ENCODE measurements around the gene TRIM63. TPM values are rescaled to one million over a fixed set of nuclear protein-coding genes. Genes with fewer than 3 reads are reported as not detected.
A peak's percentile ranks its signal among the peaks of the same experiment; 100 is the strongest.

Gene TRIM63
- total and polyA plus RNA-seq, 9 of the 15 experiments (the other 6 are each of a cell fraction or from before 2014, with no cell fraction given), result 0.08 to 0.57 (median 0.36) TPM

DNA sequence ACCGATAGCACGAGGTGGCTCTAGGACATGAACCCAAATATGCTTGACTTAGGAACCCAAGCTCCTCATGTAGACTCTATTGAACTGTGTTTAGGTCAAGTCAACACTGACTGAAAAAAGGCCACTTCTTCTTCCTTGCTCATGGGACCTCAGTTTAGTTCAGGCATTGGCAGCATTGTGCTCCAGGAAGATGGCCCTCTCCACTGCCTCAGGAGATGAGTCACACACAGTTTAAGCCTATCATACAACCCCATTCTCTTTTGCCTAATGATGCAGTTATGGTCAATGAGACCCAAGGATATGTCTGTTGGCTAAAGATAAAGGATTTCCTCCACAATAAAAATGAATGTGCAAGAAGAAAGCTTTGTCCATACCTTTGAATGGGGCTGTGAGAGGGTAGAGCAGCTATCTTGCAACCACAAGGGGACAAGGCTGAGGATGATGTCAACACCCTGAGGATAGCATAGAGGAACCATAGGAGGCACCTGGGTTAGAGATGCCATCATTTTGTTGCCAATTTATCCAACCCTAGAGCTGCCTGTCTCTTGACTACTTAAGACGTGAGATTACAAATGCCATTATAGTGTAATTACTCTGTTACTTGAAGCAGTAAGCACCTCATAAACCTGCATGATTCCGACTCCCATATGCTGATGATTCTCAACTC is 3.0 kb upstream of the TRIM63 start (continued):
- TF ChIP-seq HMGN3 (IDR thresholded peaks at IDR 0.05; ENCODE audit: borderline replicate concordance, extremely low read depth, insufficient read length, low read depth, low read length) (peak; percentile 56), KLF6 (CRISPR knock-in tag; IDR thresholded peaks at IDR 0.05; ENCODE audit: borderline replicate concordance) (no peak), HMG20B (CRISPR knock-in tag; IDR thresholded peaks at IDR 0.05) (no peak), ZNF695 (CRISPR knock-in tag; IDR thresholded peaks at IDR 0.05) (no peak), NFIC (IDR thresholded peaks at IDR 0.05) (peak; percentile 93), RFX7 (CRISPR knock-in tag; IDR thresholded peaks at IDR 0.05) (no peak), THRAP3 (IDR thresholded peaks at IDR 0.05; ENCODE audit: borderline replicate concordance) (no peak; the same call in 1 of the 2 replicates), BRCA1 (IDR thresholded peaks at IDR 0.05) (no peak), BRCA1 (CRISPR knock-in tag; IDR thresholded peaks at IDR 0.05) (no peak), ZNF140 (CRISPR knock-in tag; IDR thresholded peaks at IDR 0.05) (no peak)
- TF ChIP-seq, protein P1, sequence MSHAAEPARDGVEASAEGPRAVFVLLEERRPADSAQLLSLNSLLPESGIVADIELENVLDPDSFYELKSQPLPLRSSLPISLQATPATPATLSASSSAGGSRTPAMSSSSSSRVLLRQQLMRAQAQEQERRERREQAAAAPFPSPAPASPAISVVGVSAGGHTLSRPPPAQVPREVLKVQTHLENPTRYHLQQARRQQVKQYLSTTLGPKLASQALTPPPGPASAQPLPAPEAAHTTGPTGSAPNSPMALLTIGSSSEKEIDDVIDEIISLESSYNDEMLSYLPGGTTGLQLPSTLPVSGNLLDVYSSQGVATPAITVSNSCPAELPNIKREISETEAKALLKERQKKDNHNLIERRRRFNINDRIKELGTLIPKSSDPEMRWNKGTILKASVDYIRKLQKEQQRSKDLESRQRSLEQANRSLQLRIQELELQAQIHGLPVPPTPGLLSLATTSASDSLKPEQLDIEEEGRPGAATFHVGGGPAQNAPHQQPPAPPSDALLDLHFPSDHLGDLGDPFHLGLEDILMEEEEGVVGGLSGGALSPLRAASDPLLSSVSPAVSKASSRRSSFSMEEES (CRISPR knock-in tag; IDR thresholded peaks at IDR 0.05), result no peak
- TF ChIP-seq, protein P2, sequence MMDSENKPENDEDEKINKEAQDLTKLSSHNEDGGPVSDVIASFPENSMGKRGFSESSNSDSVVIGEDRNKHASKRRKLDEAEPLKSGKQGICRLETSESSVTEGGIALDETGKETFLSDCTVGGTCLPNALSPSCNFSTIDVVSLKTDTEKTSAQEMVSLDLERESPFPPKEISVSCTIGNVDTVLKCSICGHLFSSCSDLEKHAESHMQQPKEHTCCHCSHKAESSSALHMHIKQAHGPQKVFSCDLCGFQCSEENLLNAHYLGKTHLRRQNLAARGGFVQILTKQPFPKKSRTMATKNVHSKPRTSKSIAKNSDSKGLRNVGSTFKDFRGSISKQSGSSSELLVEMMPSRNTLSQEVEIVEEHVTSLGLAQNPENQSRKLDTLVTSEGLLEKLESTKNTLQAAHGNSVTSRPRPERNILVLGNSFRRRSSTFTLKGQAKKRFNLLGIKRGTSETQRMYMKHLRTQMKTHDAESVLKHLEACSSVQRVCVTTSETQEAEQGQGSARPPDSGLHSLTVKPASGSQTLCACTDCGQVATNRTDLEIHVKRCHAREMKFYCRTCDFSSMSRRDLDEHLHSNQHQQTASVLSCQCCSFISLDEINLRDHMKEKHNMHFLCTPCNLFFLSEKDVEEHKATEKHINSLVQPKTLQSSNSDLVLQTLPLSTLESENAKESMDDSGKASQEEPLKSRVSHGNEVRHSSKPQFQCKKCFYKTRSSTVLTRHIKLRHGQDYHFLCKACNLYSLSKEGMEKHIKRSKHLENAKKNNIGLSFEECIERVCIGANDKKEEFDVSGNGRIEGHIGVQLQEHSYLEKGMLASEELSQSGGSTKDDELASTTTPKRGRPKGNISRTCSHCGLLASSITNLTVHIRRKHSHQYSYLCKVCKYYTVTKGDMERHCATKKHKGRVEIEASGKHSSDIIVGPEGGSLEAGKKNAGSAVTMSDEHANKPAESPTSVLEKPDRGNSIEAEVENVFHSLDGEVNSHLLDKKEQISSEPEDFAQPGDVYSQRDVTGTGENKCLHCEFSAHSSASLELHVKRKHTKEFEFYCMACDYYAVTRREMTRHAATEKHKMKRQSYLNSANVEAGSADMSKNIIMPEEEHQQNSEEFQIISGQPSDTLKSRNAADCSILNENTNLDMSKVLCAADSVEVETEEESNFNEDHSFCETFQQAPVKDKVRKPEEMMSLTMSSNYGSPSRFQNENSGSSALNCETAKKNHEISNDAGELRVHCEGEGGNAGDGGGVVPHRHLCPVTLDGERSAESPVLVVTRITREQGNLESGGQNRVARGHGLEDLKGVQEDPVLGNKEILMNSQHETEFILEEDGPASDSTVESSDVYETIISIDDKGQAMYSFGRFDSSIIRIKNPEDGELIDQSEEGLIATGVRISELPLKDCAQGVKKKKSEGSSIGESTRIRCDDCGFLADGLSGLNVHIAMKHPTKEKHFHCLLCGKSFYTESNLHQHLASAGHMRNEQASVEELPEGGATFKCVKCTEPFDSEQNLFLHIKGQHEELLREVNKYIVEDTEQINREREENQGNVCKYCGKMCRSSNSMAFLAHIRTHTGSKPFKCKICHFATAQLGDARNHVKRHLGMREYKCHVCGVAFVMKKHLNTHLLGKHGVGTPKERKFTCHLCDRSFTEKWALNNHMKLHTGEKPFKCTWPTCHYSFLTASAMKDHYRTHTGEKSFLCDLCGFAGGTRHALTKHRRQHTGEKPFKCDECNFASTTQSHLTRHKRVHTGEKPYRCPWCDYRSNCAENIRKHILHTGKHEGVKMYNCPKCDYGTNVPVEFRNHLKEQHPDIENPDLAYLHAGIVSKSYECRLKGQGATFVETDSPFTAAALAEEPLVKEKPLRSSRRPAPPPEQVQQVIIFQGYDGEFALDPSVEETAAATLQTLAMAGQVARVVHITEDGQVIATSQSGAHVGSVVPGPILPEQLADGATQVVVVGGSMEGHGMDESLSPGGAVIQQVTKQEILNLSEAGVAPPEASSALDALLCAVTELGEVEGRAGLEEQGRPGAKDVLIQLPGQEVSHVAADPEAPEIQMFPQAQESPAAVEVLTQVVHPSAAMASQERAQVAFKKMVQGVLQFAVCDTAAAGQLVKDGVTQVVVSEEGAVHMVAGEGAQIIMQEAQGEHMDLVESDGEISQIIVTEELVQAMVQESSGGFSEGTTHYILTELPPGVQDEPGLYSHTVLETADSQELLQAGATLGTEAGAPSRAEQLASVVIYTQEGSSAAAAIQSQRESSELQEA (IDR thresholded peaks at IDR 0.05; ENCODE audit: low read depth), result no peak
- TF ChIP-seq, protein P3, sequence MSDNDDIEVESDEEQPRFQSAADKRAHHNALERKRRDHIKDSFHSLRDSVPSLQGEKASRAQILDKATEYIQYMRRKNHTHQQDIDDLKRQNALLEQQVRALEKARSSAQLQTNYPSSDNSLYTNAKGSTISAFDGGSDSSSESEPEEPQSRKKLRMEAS (CRISPR knock-in tag; IDR thresholded peaks at IDR 0.05), result peak; percentile 89
- TF ChIP-seq, protein P4, sequence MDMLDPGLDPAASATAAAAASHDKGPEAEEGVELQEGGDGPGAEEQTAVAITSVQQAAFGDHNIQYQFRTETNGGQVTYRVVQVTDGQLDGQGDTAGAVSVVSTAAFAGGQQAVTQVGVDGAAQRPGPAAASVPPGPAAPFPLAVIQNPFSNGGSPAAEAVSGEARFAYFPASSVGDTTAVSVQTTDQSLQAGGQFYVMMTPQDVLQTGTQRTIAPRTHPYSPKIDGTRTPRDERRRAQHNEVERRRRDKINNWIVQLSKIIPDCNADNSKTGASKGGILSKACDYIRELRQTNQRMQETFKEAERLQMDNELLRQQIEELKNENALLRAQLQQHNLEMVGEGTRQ (CRISPR knock-in tag; IDR thresholded peaks at IDR 0.05), result no peak
- TF ChIP-seq, protein P5, sequence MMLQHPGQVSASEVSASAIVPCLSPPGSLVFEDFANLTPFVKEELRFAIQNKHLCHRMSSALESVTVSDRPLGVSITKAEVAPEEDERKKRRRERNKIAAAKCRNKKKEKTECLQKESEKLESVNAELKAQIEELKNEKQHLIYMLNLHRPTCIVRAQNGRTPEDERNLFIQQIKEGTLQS (IDR thresholded peaks at IDR 0.05), result peak; percentile 99
- TF ChIP-seq, protein P5 (CRISPR knock-in tag; conservative IDR thresholded peaks at IDR 0.05), result peak; percentile 99
